Measurements from ENCODE around the gene AJAP1. TPM values are rescaled to one million over a fixed set of nuclear protein-coding genes. Genes with fewer than 3 reads are reported as not detected.

The AJAP1 gene
- total RNA-seq, 2 experiments from 2014 or later = not detected

DNA sequence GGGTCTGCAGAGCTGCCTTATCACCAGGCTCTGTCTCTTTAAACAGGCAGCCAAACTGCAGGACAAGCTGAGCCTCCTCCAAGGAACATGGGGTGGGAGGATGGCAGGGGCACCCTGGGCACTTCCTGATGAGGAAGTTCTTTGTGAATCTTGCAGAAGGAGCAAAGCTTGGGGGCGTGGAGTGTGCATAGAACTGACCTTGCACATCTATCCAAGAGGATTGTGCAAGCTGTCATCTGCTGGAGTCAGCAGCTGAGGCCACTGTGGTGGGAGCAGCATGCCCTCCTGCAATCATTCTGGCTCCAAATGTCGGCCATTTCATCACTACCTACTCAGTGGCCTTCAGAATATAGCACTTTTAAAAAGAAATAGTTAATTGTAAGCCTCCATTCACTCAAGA, 182.2 kb downstream of the AJAP1 start:
- no peak for DNase-seq (ENCODE audit: low spot score)
- Histone ChIP-seq H3K79me2 (ENCODE audit: insufficient read depth, low read depth, low read length) (no peaks in the 10 kb centered on the region), H3K9me3 (ENCODE audit: low read length) (no peaks in the 10 kb centered on the region), H3K4me2 (ENCODE audit: low read length) (no peak overlapping the region), H3K4me1 (ENCODE audit: insufficient read depth, low read length, poor library complexity, severe bottlenecking) (no peaks in the 10 kb centered on the region), H3K27ac (ENCODE audit: low read depth, low read length, poor library complexity, severe bottlenecking) (no peak overlapping the region), H2AFZ (ENCODE audit: low read length) (no peak overlapping the region), H3K36me3 (ENCODE audit: insufficient read depth, low read length) (no peaks in the 10 kb centered on the region), H3K4me3 (ENCODE audit: low read depth, low read length, poor library complexity, severe bottlenecking) (no peak overlapping the region), H4K20me1 (ENCODE audit: insufficient read depth, low read length) (no peaks in the 10 kb centered on the region), H3K9me2 (ENCODE audit: insufficient read depth, low read length) (no peaks in the 10 kb centered on the region)
- TF ChIP-seq CTCF (conservative IDR thresholded peaks at IDR 0.05; ENCODE audit: low read length) (no peak), EZH2phosphoT487 (IDR thresholded peaks at IDR 0.05; ENCODE audit: borderline replicate concordance, low read depth, low read length) (no peak)
- ChIA-PET POLR2A (no interaction called here), CTCF (ENCODE audit: unreplicated experiment) (no interaction called here)
- intact Hi-C loops (cut with micrococcal nuclease; ENCODE audit: unreplicated experiment) = no loop called here
- BruUV-seq (replicated peaks) = no TSS peak

DNA sequence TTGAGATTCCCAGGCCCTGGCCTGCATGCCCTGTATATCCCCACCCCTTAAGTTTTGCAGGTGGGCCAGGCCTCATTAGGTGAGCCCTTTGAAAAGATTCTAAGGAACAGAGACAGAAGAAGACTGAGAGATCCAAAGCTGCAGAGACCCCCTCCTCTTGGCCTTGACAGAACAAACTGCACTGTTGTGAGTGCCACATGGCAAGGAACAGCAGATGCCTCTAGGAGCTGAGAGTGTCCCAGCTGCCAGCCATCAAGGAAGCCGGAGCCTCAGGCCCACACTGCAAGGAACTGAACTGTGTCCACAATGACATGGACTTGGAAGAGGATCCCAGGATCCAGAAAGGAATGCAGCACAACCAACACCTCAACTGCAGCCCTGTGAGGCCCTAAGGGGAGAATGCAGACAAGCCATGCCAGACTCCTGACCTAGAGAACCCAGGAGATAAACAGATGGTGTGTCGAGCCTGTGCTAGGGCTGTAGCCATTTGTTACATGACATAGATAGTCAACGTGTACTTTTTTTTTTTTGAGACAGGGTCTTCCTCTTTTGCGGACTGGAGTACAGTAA, 182.7 kb downstream of the AJAP1 start:
- intact Hi-C loops (cut with micrococcal nuclease; ENCODE audit: unreplicated experiment) = no loop called here
- no peak for TF ChIP-seq EZH2phosphoT487 (IDR thresholded peaks at IDR 0.05; ENCODE audit: borderline replicate concordance, low read depth, low read length)
- no peak for TF ChIP-seq CTCF (conservative IDR thresholded peaks at IDR 0.05; ENCODE audit: low read length)
- H3K9me2 ChIP-seq (ENCODE audit: insufficient read depth, low read length) = no peaks in the 10 kb centered on the region

DNA sequence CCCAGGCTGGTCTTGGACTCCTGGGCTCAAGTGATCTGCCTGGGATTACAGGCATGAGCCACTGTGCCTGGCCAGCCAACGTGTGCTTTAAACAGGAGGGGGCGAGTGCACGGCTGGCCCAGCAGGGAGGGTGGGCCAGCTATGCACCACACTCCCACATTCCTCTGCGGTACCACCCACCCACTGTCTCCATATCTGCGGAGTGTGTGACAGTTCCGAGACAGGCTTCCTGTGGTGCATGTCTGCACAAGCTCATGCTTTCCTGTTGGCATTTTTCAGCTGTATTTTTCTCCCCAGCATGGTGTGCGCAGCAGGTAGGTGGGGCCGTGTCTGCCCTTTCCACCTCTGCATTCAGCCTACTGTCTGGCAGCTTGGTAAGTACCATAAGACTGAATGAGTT, 183.3 kb downstream of the AJAP1 start:
- intact Hi-C loops (cut with micrococcal nuclease; ENCODE audit: unreplicated experiment) = no loop called here
- H3K4me1 ChIP-seq (ENCODE audit: insufficient read depth, low read length, poor library complexity, severe bottlenecking) = no peaks in the 10 kb centered on the region
- POLR2A ChIA-PET = no interaction called here

More for the DNA sequence above, 182.7 kb downstream of the AJAP1 start:
- no peaks in the 10 kb centered on the region for H3K9me3 ChIP-seq (ENCODE audit: low read length)
- H4K20me1 ChIP-seq (ENCODE audit: insufficient read depth, low read length) = no peaks in the 10 kb centered on the region
- no peak overlapping the region for H3K27ac ChIP-seq (ENCODE audit: low read depth, low read length, poor library complexity, severe bottlenecking)
- BruUV-seq (replicated peaks) = no TSS peak
- no peaks in the 10 kb centered on the region for H3K36me3 ChIP-seq (ENCODE audit: insufficient read depth, low read length)
- CTCF ChIA-PET (ENCODE audit: unreplicated experiment) = no interaction called here
- no peak overlapping the region for H3K4me2 ChIP-seq (ENCODE audit: low read length)
- no peak overlapping the region for H2AFZ ChIP-seq (ENCODE audit: low read length)
- no peaks in the 10 kb centered on the region for H3K4me1 ChIP-seq (ENCODE audit: insufficient read depth, low read length, poor library complexity, severe bottlenecking)
- no peak for DNase-seq (ENCODE audit: low spot score)
- no peak overlapping the region for H3K4me3 ChIP-seq (ENCODE audit: low read depth, low read length, poor library complexity, severe bottlenecking)
- no peaks in the 10 kb centered on the region for H3K79me2 ChIP-seq (ENCODE audit: insufficient read depth, low read depth, low read length)
- POLR2A ChIA-PET = no interaction called here

More for the DNA sequence above, 183.3 kb downstream of the AJAP1 start:
- TF ChIP-seq CTCF (conservative IDR thresholded peaks at IDR 0.05; ENCODE audit: low read length) (no peak), EZH2phosphoT487 (IDR thresholded peaks at IDR 0.05; ENCODE audit: borderline replicate concordance, low read depth, low read length) (no peak)
- H4K20me1 ChIP-seq (ENCODE audit: insufficient read depth, low read length) = no peaks in the 10 kb centered on the region
- no peaks in the 10 kb centered on the region for H3K9me3 ChIP-seq (ENCODE audit: low read length)
- H3K9me2 ChIP-seq (ENCODE audit: insufficient read depth, low read length) = no peaks in the 10 kb centered on the region
- H2AFZ ChIP-seq (ENCODE audit: low read length) = no peak overlapping the region
- CTCF ChIA-PET (ENCODE audit: unreplicated experiment) = no interaction called here
- DNase-seq (ENCODE audit: low spot score) = no peak
- no peak overlapping the region for H3K4me3 ChIP-seq (ENCODE audit: low read depth, low read length, poor library complexity, severe bottlenecking)
- no peak overlapping the region for H3K4me2 ChIP-seq (ENCODE audit: low read length)
- H3K79me2 ChIP-seq (ENCODE audit: insufficient read depth, low read depth, low read length) = no peaks in the 10 kb centered on the region
- no peak overlapping the region for H3K27ac ChIP-seq (ENCODE audit: low read depth, low read length, poor library complexity, severe bottlenecking)
- no peaks in the 10 kb centered on the region for H3K36me3 ChIP-seq (ENCODE audit: insufficient read depth, low read length)
- BruUV-seq (replicated peaks) = no TSS peak
